Dedifferentiated amniotic fluid mesenchymal stem cell (primary cell): Measurements from ENCODE around the gene TDRD9.
"Not testable (repeated sequence)": the region's sequence is repeated elsewhere in the genome, so short reads cannot be mapped to it uniquely, and the experiment has no call there.

ENCODE experiments used
- DNase-seq: peaks from one replicate; pipeline ENCODE4 v3.0.0-alpha.2; 2016; ENCODE audit errors: extremely low spot score

The TDRD9 gene

GRCh38 chr14:103892247-103892646, 36.0 kb upstream of the TDRD9 start:
- DNase-seq, result no peak

- no peak for DNase-seq
These were observed 34.1 kb upstream of the TDRD9 start for GRCh38 chr14:103894034-103894722.

GRCh38 chr14:103894723-103895059, 33.6 kb upstream of the TDRD9 start:
- DNase-seq, result no peak

- no peak for DNase-seq
These were observed 31.7 kb upstream of the TDRD9 start for GRCh38 chr14:103896578-103896977.

GRCh38 chr14:103897075-103897947, 30.9 kb upstream of the TDRD9 start:
- DNase-seq, result no peak

- DNase-seq, result no peak
These were observed 30.1 kb upstream of the TDRD9 start for GRCh38 chr14:103898204-103898603.

GRCh38 chr14:103898711-103899110, 29.5 kb upstream of the TDRD9 start:
- DNase-seq, result no peak

GRCh38 chr14:103899316-103899715, 28.9 kb upstream of the TDRD9 start:
- DNase-seq, result no peak

- no peak for DNase-seq
These were observed 28.4 kb upstream of the TDRD9 start for GRCh38 chr14:103899833-103900232.

- DNase-seq, result peak; percentile 28
These were observed 23.7 kb upstream of the TDRD9 start for GRCh38 chr14:103904493-103905107.

GRCh38 chr14:103905842-103906456, 22.3 kb upstream of the TDRD9 start:
- no peak for DNase-seq

GRCh38 chr14:103908580-103908979, 19.7 kb upstream of the TDRD9 start:
- no peak for DNase-seq

GRCh38 chr14:103909531-103910261, 18.6 kb upstream of the TDRD9 start:
- DNase-seq, result no peak

- peak; percentile 39 for DNase-seq
These were observed 17.9 kb upstream of the TDRD9 start for GRCh38 chr14:103910262-103910935.

- no peak for DNase-seq
These were observed 17.3 kb upstream of the TDRD9 start for GRCh38 chr14:103910984-103911383.

GRCh38 chr14:103915616-103916015, 12.6 kb upstream of the TDRD9 start:
- DNase-seq, result no peak

- DNase-seq, result no peak
These were observed 11.5 kb upstream of the TDRD9 start for GRCh38 chr14:103916636-103917262.

- peak; percentile 80 for DNase-seq
These were observed 7.0 kb upstream of the TDRD9 start for GRCh38 chr14:103920981-103921854.

- not testable (repeated sequence) for DNase-seq
These were observed 6.4 kb upstream of the TDRD9 start for GRCh38 chr14:103921855-103922200.

- DNase-seq, result no peak
These were observed 4.4 kb upstream of the TDRD9 start for GRCh38 chr14:103923863-103924262.
